PC-3 (cell line): Measurements from ENCODE around the gene APIP. TPM values are rescaled to one million over a fixed set of nuclear protein-coding genes. Genes with fewer than 3 reads are reported as not detected.

Experiments
- ATAC-seq: fragments of 200-7000 bp; cut with Tn5 transposase; 2 replicates; pipeline ENCODE4 v1.9.1; 2020; ENCODE audit warnings: mild to moderate bottlenecking, moderate library complexity
- BruUV-seq: library from RNA; stranded (reverse); fragments of 400-500 nt; replicated peaks from 2 replicates; lab custom pipeline; 2021; lab: Mats Ljungman, UMichigan
- CTCF ChIA-PET: fragments of 300-600 bp; sonication (Branson Sonifier 250); formaldehyde crosslinking; loops from one replicate; lab custom pipeline; 2022; ENCODE audit warnings: antibody characterized with exemption; lab: Charles Lee
- POLR2A ChIA-PET: fragments of 300-600 bp; sonication (Branson Sonifier 250); formaldehyde crosslinking; loops from one replicate; lab custom pipeline; 2022; ENCODE audit warnings: antibody characterized with exemption; ENCODE audit not compliant: unreplicated experiment; lab: Charles Lee
- DNase-seq: peaks from one replicate; pipeline ENCODE4 v3.0.0-alpha.2; 2015
- H2AFZ ChIP-seq: fragments of 300-600 bp; sonication (generic); 2 replicates; pipeline ENCODE4 v1.6.0; 2016; ENCODE audit warnings: antibody characterized with exemption, low read length
- H3F3A ChIP-seq: fragments of 300-600 bp; sonication (generic); one replicate; pipeline ENCODE4 v1.6.0; 2017; ENCODE audit warnings: antibody characterized with exemption, low read length, control low read depth, mild to moderate bottlenecking; ENCODE audit not compliant: unreplicated experiment
- H3K27ac ChIP-seq: fragments of 300-600 bp; sonication (generic); 2 replicates; pipeline ENCODE4 v1.5.1; 2016; ENCODE audit warnings: mild to moderate bottlenecking, low read length
- H3K27me3 ChIP-seq: fragments of 300-600 bp; sonication (generic); 2 replicates; pipeline ENCODE4 v1.6.1; 2016; ENCODE audit warnings: low read length, mixed read lengths
- H3K36me3 ChIP-seq: fragments of 300-600 bp; sonication (generic); 2 replicates; pipeline ENCODE4 v1.6.1; 2016; ENCODE audit warnings: low read depth, mixed run types, low read length, mixed read lengths
- H3K4me1 ChIP-seq: fragments of 300-600 bp; sonication (generic); 2 replicates; pipeline ENCODE4 v1.5.1; 2016; ENCODE audit warnings: low read length; ENCODE audit not compliant: insufficient read depth
- H3K4me2 ChIP-seq: fragments of 300-600 bp; sonication (generic); 2 replicates; pipeline ENCODE4 v1.6.0; 2016; ENCODE audit warnings: low read length
- H3K4me3 ChIP-seq: fragments of 300-600 bp; sonication (generic); 2 replicates; pipeline ENCODE4 v1.5.1; 2016; ENCODE audit warnings: mild to moderate bottlenecking, low read length, mixed read lengths
- H3K79me2 ChIP-seq: fragments of 300-600 bp; sonication (generic); 2 replicates; pipeline ENCODE4 v1.6.1; 2017; ENCODE audit warnings: low read length, mixed read lengths
- H3K9ac ChIP-seq: fragments of 300-600 bp; sonication (generic); 2 replicates; pipeline ENCODE4 v1.6.0; 2016; ENCODE audit warnings: mild to moderate bottlenecking, low read length
- H3K9me2 ChIP-seq: fragments of 300-600 bp; sonication (generic); replicated peaks from 2 replicates; pipeline ENCODE4 v1.6.1; 2016; ENCODE audit warnings: mixed run types, low read length, mixed read lengths
- H3K9me3 ChIP-seq: fragments of 300-600 bp; sonication (generic); 2 replicates; pipeline ENCODE4 v1.6.1; 2016; ENCODE audit warnings: low read length, mixed read lengths
- H4K20me1 ChIP-seq: fragments of 300-600 bp; sonication (generic); 2 replicates; pipeline ENCODE4 v1.6.1; 2016; ENCODE audit warnings: low read length, mixed read lengths
- EZH2 ChIP-seq: fragments of 300-600 bp; sonication (generic); IDR thresholded peaks from one replicate; pipeline ENCODE4 v1.6.1; 2017; ENCODE audit warnings: antibody characterized with exemption, mild to moderate bottlenecking, low read length; ENCODE audit not compliant: unreplicated experiment
- EZH2phosphoT487 ChIP-seq: fragments of 300-600 bp; sonication (generic); IDR thresholded peaks from 2 replicates; pipeline ENCODE4 v1.6.1; 2018; ENCODE audit warnings: mild to moderate bottlenecking, antibody characterized with exemption, low read length, borderline replicate concordance
- intact Hi-C: fragments of 100-400 bp; cut with micrococcal nuclease; formaldehyde crosslinking; loops from 2 replicates; pipeline ENCODE4 v1.9.0; 2023
- total RNA-seq: library from RNA; depleted of rRNA; stranded (reverse); fragments of >200 nt; gene quantifications from 2 replicates; pipeline ENCODE4 v1.2.3, GENCODE V29; 2014
- TF ChIP-seq, protein P1 (sequence below): fragments of 300-600 bp; sonication (generic); conservative IDR thresholded peaks from 2 replicates; pipeline ENCODE4 v1.5.1; 2017; ENCODE audit warnings: antibody characterized with exemption, low read depth, mild to moderate bottlenecking, low read length

Gene APIP
- total RNA-seq, 1 experiment from 2014 or later: 35.3 TPM

DNA sequence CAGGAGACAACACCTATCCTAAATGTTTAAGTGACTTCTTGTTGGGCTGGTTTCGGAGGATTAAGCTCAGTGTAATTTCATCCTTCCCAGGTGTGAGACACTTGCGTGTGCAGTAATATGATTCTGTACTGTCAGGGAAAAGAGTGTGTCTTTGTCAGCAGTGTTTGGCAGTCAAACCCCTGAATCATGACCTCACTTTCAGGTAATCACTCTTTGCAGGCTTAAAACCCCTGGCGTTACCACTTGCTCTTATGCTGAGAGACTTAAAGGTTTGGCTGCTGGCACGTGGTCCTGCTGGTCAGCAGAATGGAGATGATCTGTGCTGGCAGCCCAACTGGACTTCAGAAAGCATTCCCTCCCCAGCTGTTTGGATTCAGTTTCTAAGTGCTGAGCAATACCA, 56.1 kb downstream of the APIP start:
- ATAC-seq (no peak; the same call in 1 of the 2 replicates), DNase-seq (peak; percentile 54)
- H3K27ac ChIP-seq: peak overlapping the region; percentile 48
- H3K9me2 ChIP-seq: no peaks in the 10 kb centered on the region
- no peaks in the 10 kb centered on the region for H3K27me3 ChIP-seq
- no peak overlapping the region for H3K4me3 ChIP-seq
- H3K4me1 ChIP-seq: peaks cover 19% of the 10 kb centered on the region
- no peaks in the 10 kb centered on the region for H3K36me3 ChIP-seq
- CTCF ChIA-PET: no interaction called here
- 0 out of 2 replicates have a peak overlapping the region, but pooled peaks have one; percentile 3 for H3K4me2 ChIP-seq
- H3K9ac ChIP-seq: no peak overlapping the region
- no peaks in the 10 kb centered on the region for H3K9me3 ChIP-seq
- no peaks in the 10 kb centered on the region for H4K20me1 ChIP-seq
- no peaks in the 10 kb centered on the region for H3F3A ChIP-seq
- intact Hi-C loops: no loop called here
- POLR2A ChIA-PET: no interaction called here
- no TSS peak for BruUV-seq
- TF ChIP-seq EZH2phosphoT487 (no peak), EZH2 (no peak)
- TF ChIP-seq, protein P1, sequence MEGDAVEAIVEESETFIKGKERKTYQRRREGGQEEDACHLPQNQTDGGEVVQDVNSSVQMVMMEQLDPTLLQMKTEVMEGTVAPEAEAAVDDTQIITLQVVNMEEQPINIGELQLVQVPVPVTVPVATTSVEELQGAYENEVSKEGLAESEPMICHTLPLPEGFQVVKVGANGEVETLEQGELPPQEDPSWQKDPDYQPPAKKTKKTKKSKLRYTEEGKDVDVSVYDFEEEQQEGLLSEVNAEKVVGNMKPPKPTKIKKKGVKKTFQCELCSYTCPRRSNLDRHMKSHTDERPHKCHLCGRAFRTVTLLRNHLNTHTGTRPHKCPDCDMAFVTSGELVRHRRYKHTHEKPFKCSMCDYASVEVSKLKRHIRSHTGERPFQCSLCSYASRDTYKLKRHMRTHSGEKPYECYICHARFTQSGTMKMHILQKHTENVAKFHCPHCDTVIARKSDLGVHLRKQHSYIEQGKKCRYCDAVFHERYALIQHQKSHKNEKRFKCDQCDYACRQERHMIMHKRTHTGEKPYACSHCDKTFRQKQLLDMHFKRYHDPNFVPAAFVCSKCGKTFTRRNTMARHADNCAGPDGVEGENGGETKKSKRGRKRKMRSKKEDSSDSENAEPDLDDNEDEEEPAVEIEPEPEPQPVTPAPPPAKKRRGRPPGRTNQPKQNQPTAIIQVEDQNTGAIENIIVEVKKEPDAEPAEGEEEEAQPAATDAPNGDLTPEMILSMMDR: no peak
- H3K79me2 ChIP-seq: no peaks in the 10 kb centered on the region
- H2AFZ ChIP-seq: no peak overlapping the region

DNA sequence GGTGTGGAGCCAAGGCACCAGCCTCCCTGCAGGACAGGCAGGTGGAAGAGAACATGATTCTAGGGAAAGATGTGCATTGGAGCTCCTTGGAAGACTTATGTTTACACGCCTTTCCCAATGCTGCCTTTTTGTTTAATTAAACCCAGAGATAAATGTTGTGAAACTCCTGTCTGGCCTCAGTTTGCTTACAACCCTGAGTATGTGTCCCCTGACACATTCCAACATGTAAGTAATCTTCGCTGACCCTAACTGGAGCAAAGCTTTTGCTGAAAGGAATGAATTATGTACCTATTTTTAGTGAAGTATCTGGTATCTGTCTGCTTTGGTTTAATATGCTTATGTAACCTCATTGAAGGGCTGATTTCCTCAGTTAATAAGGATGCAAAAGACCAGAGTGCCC, 56.7 kb downstream of the APIP start:
- POLR2A ChIA-PET: no interaction called here
- H3K9me3 ChIP-seq: no peaks in the 10 kb centered on the region
- TF ChIP-seq EZH2: no peak
- TF ChIP-seq EZH2phosphoT487: no peak
- TF ChIP-seq, protein P1: no peak
- no peaks in the 10 kb centered on the region for H3K36me3 ChIP-seq
- H3K27ac ChIP-seq: peak overlapping the region; percentile 48
- H3K4me2 ChIP-seq: 0 out of 2 replicates have a peak overlapping the region, but pooled peaks have one; percentile 3
- no peaks in the 10 kb centered on the region for H3K27me3 ChIP-seq
- ATAC-seq (no peak), DNase-seq (no peak)
- BruUV-seq: no TSS peak
- H3K79me2 ChIP-seq: no peaks in the 10 kb centered on the region
- H4K20me1 ChIP-seq: no peaks in the 10 kb centered on the region
- intact Hi-C loops: no loop called here
- CTCF ChIA-PET: no interaction called here
- H3K4me3 ChIP-seq: no peak overlapping the region
- no peaks in the 10 kb centered on the region for H3F3A ChIP-seq
- no peak overlapping the region for H2AFZ ChIP-seq
- H3K9ac ChIP-seq: no peak overlapping the region
- H3K9me2 ChIP-seq: no peaks in the 10 kb centered on the region
- peaks cover 24% of the 10 kb centered on the region for H3K4me1 ChIP-seq

DNA sequence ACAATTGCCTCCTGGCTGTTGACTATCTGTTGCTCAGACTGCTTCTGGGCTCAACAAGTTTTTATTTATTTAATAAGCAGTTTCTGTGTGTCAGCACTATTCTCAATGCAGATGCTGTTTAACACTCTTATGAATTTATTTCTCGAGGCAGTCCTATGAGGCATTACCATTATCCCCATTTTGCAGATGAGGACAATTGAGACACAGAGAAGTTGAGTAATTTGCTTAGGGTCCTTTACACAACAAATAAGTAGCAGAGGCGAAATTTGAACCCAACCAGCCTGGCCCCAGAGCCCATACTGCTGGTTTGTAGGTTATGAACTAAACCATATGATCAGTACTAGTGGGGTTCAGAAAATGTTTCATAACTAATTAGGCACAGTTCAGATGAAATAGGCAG, 58.7 kb downstream of the APIP start:
- CTCF ChIA-PET: no interaction called here
- Histone ChIP-seq H3K36me3 (no peaks in the 10 kb centered on the region), H4K20me1 (no peaks in the 10 kb centered on the region), H3K9ac (no peak overlapping the region), H2AFZ (no peak overlapping the region), H3K27ac (no peak overlapping the region), H3K9me2 (no peaks in the 10 kb centered on the region), H3K27me3 (no peaks in the 10 kb centered on the region), H3K9me3 (no peaks in the 10 kb centered on the region), H3F3A (no peaks in the 10 kb centered on the region), H3K79me2 (no peaks in the 10 kb centered on the region), H3K4me2 (no peak overlapping the region), H3K4me1 (peaks cover 24% of the 10 kb centered on the region), H3K4me3 (no peak overlapping the region)
- intact Hi-C loops: no loop called here
- BruUV-seq: no TSS peak
- ATAC-seq: no peak
- no peak for TF ChIP-seq EZH2phosphoT487
- TF ChIP-seq EZH2: no peak
- TF ChIP-seq, protein P1: no peak
- no peak for DNase-seq
- POLR2A ChIA-PET: no interaction called here
